Esophagus muscularis mucosa (tissue), 4 donors: ENCODE measurements around the gene ZNF740. TPM values are rescaled to one million over a fixed set of nuclear protein-coding genes. Genes with fewer than 3 reads are reported as not detected.

Source experiments
- DNase-seq: peaks from one replicate; pipeline ENCODE4 v3.0.0-alpha.2; 2017; ENCODE audit errors: extremely low spot score
- H3K27ac ChIP-seq, 4 donors: fragments of 200-600 bp; sonication (generic); replicated peaks in 1 of 4; 1 replicate in 3 of 4; 2 replicates in 1 of 4; pipeline ENCODE4 v1.5.1; 2016 to 2019; ENCODE audit warnings: mild to moderate bottlenecking in 1 of 4
- H3K27me3 ChIP-seq, 4 donors: fragments of 200-600 bp; sonication (generic); one replicate each; pipeline versions ENCODE4 v1.5.1 to v1.6.0; 2016 to 2019
- H3K36me3 ChIP-seq, 4 donors: fragments of 200-600 bp; sonication (generic); one replicate each; pipeline ENCODE4 v1.5.1; 2016 to 2019
- H3K4me1 ChIP-seq, 4 donors: fragments of 200-600 bp; sonication (generic); one replicate each; pipeline ENCODE4 v1.5.1; 2016 to 2019
- H3K4me3 ChIP-seq, 4 donors: fragments of 200-600 bp; sonication (generic); 1 replicate in 2 of 4; 2 replicates in 2 of 4; pipeline ENCODE4 v1.5.1; 2016 to 2019; ENCODE audit warnings: mild to moderate bottlenecking in 4 of 4, moderate library complexity in 1 of 4
- H3K9me3 ChIP-seq, 4 donors: fragments of 200-600 bp; sonication (generic); 1 replicate in 3 of 4; 2 replicates in 1 of 4; pipeline ENCODE4 v1.5.1; 2016 to 2019
- CTCF ChIP-seq, 3 experiments: fragments of 200-600 bp in 2 of 3; fragments of 450-650 bp in 1 of 3; sonication (generic) in 2 of 3; IDR thresholded peaks; one replicate each; pipeline ENCODE4 v1.5.1; 2017 to 2019; ENCODE audit warnings: antibody characterized with exemption in 3 of 3, mild to moderate bottlenecking in 2 of 3, moderate library complexity in 1 of 3
- EP300 ChIP-seq: sonication (generic); formaldehyde crosslinking; IDR thresholded peaks from one replicate; pipeline ENCODE4 v1.6.1; 2017; ENCODE audit warnings: antibody characterized with exemption
- POLR2A ChIP-seq: fragments of 450-650 bp; IDR thresholded peaks from one replicate; pipeline ENCODE4 v1.6.1; 2017; ENCODE audit warnings: antibody characterized with exemption, moderate library complexity, mild to moderate bottlenecking, low read depth
- POLR2AphosphoS5 ChIP-seq, 2 donors: sonication (generic); formaldehyde crosslinking; IDR thresholded peaks; one replicate each; pipeline ENCODE4 v1.6.1; 2017; ENCODE audit warnings: antibody characterized with exemption in 2 of 2
- WGBS: methylation state at CpG from one replicate; pipeline ENCODE4 v1.1.5; 2018; 5-methylcytosine and 5-hydroxymethylcytosine counted together
- intact Hi-C: fragments of 100-400 bp; cut with DNase I; formaldehyde crosslinking; loops from one replicate; pipeline ENCODE4 v1.15.1; 2023
- total RNA-seq, 4 donors: library from RNA; depleted of rRNA; stranded (reverse); fragments of >200 nt; gene quantifications; one replicate each; pipeline versions ENCODE4 v1.1.0 to v1.2.1, GENCODE V29; 2016

Gene ZNF740
- total RNA-seq, 4 donors from 2014 or later: 12.4 to 19.6 (median 15.3) TPM

- peaks cover 50 to 89% (median 84%) of the 10 kb centered on the region in 4 donors for H3K4me1 ChIP-seq
- intact Hi-C loops: no loop called here
- 38% methylated on average over 4 of the region's 4 CpGs for WGBS
Observed at GRCh38 chr12:53222806-53223261, 42.3 kb downstream of the ZNF740 start.

GRCh38 chr12:53223389-53224060 lies 43.0 kb downstream of the ZNF740 start:
- H3K27ac ChIP-seq: peak overlapping the region; percentile 96 to 99 (median 98)
- H3K36me3 ChIP-seq: peaks cover 0 to 23% (median 6%) of the 10 kb centered on the region in 4 donors
- no peaks in the 10 kb centered on the region for H3K9me3 ChIP-seq
- H3K27me3 ChIP-seq: no peaks in the 10 kb centered on the region
- no peak for DNase-seq
- peaks cover 43 to 82% (median 78%) of the 10 kb centered on the region in 4 donors for H3K4me1 ChIP-seq
- intact Hi-C loops: no loop called here
- WGBS: 15% methylated on average over 16 of the region's 16 CpGs
- peak overlapping the region in 1 of 4 donors; percentile 18 for H3K4me3 ChIP-seq
- TF ChIP-seq POLR2AphosphoS5 (IDR thresholded peaks at IDR 0.05) (no peak), CTCF (IDR thresholded peaks at IDR 0.05) (no peak), POLR2A (no peak), EP300 (no peak)

More at GRCh38 chr12:53222806-53223261, 42.3 kb downstream of the ZNF740 start:
- TF ChIP-seq EP300 (no peak), POLR2A (no peak), CTCF (IDR thresholded peaks at IDR 0.05) (no peak), POLR2AphosphoS5 (IDR thresholded peaks at IDR 0.05) (no peak)
- Histone ChIP-seq H3K27ac (peak overlapping the region; percentile 96 to 99 (median 98)), H3K4me3 (no peak overlapping the region), H3K36me3 (peaks cover 0 to 16% (median 4%) of the 10 kb centered on the region in 4 donors), H3K9me3 (no peaks in the 10 kb centered on the region), H3K27me3 (no peaks in the 10 kb centered on the region)
- DNase-seq: no peak

- Histone ChIP-seq H3K27ac (peak overlapping the region; percentile 96 to 99 (median 98)), H3K9me3 (no peaks in the 10 kb centered on the region), H3K36me3 (peaks cover 0 to 25% (median 6%) of the 10 kb centered on the region in 4 donors), H3K27me3 (no peaks in the 10 kb centered on the region), H3K4me3 (no peak overlapping the region), H3K4me1 (peaks cover 38 to 78% (median 77%) of the 10 kb centered on the region in 4 donors)
- DNase-seq: no peak
- intact Hi-C loops: no loop called here
- TF ChIP-seq POLR2AphosphoS5 (IDR thresholded peaks at IDR 0.05) (no peak), EP300 (no peak), POLR2A (no peak), CTCF (IDR thresholded peaks at IDR 0.05) (peak in 1 of 3 experiments; percentile 35)
- WGBS: 51% methylated on average over 11 of the region's 11 CpGs
Observed at GRCh38 chr12:53224061-53224896, 43.8 kb downstream of the ZNF740 start.

- TF ChIP-seq EP300: no peak
- peak in 1 of 2 donors; percentile 16 for TF ChIP-seq POLR2AphosphoS5 (IDR thresholded peaks at IDR 0.05)
- no peak for DNase-seq
- 66% methylated on average over 10 of the region's 10 CpGs for WGBS
- Histone ChIP-seq H3K4me3 (no peak overlapping the region), H3K27ac (peak overlapping the region; percentile 96 to 99 (median 98)), H3K27me3 (no peaks in the 10 kb centered on the region), H3K4me1 (peaks cover 32 to 80% (median 77%) of the 10 kb centered on the region in 4 donors), H3K36me3 (peaks cover 0 to 25% (median 6%) of the 10 kb centered on the region in 4 donors), H3K9me3 (no peaks in the 10 kb centered on the region)
- intact Hi-C loops: no loop called here
Observed at GRCh38 chr12:53224897-53225634, 44.5 kb downstream of the ZNF740 start.
